ENCODE measurements around the gene LENG1. TPM values are rescaled to one million over a fixed set of nuclear protein-coding genes. Genes with fewer than 3 reads are reported as not detected.
A peak's percentile ranks its signal among the peaks of the same experiment; 100 is the strongest.

The LENG1 gene
- total RNA-seq, 1 donor from 2014 or later: 2.7 TPM

DNA sequence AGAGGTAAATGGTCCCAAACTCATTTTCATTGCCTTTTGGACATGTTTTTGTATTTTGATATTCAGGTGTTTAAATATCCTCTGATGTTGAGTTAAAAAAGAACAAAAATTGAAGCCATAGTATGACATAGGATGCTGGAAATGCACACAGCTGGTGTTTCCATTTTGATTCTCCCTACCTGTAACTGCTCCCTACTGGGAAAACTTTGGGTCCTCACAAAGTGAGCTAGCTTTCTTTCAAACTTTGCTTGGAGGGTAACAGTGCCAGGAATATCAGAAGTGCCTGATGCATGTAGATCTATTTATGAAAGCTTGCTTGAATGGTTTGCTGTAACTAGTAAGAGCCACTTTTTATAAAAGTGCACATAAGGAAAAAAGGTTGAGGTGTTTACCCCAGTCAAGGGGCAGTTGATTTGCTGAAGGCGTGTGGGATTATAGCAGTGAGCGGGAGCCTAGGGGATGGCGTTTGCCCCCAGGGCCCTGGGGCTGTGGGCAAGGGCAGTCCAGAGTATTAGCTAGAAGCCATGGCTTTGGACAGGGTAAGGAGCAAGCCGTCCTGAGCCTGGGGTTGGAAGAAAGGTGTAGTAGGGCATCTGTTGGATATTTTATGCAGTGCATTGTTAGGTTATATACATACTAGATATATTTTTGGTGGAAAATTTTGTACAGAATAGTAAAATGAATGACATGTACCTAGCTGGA, 45.4 kb upstream of the LENG1 start:
- Histone ChIP-seq H2AFZ (replicated peaks) (no peak overlapping the region), H3K4me2 (peak overlapping the region; percentile 97), H3K4me1 (peaks cover 33% of the 10 kb centered on the region), H3K27me3 (no peaks in the 10 kb centered on the region), H3K27ac (no peak overlapping the region), H4K20me1 (ENCODE audit: low read depth) (peaks cover 90% of the 10 kb centered on the region), H3K79me2 (ENCODE audit: low read depth) (peaks cover 64% of the 10 kb centered on the region), H3F3A (ENCODE audit: low read depth) (peaks cover 71% of the 10 kb centered on the region), H3K9me3 (ENCODE audit: low read depth) (no peaks in the 10 kb centered on the region), H3K36me3 (peaks cover 17% of the 10 kb centered on the region), H3K9ac (peak overlapping the region; percentile 25), H3K4me3 (no peak overlapping the region)
- H3K27me3 Mint-ChIP-seq (ENCODE audit: insufficient read depth, low read depth): peaks cover 7% of the 10 kb centered on the region
- DNase-seq (ENCODE audit: low spot score): no peak
- H3K27ac Mint-ChIP-seq: no peak overlapping the region
- TF ChIP-seq EZH2phosphoT487 (IDR thresholded peaks at IDR 0.05) (no peak), EZH2 (IDR thresholded peaks at IDR 0.05) (no peak)
- TF ChIP-seq, protein P1, sequence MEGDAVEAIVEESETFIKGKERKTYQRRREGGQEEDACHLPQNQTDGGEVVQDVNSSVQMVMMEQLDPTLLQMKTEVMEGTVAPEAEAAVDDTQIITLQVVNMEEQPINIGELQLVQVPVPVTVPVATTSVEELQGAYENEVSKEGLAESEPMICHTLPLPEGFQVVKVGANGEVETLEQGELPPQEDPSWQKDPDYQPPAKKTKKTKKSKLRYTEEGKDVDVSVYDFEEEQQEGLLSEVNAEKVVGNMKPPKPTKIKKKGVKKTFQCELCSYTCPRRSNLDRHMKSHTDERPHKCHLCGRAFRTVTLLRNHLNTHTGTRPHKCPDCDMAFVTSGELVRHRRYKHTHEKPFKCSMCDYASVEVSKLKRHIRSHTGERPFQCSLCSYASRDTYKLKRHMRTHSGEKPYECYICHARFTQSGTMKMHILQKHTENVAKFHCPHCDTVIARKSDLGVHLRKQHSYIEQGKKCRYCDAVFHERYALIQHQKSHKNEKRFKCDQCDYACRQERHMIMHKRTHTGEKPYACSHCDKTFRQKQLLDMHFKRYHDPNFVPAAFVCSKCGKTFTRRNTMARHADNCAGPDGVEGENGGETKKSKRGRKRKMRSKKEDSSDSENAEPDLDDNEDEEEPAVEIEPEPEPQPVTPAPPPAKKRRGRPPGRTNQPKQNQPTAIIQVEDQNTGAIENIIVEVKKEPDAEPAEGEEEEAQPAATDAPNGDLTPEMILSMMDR (IDR thresholded peaks at IDR 0.05): no peak
- no peaks in the 10 kb centered on the region for H3K9me3 Mint-ChIP-seq
- peaks cover 39% of the 10 kb centered on the region for H3K4me1 Mint-ChIP-seq
- no peak overlapping the region for H3K4me3 Mint-ChIP-seq
- peaks cover 35% of the 10 kb centered on the region for H3K36me3 Mint-ChIP-seq

DNA sequence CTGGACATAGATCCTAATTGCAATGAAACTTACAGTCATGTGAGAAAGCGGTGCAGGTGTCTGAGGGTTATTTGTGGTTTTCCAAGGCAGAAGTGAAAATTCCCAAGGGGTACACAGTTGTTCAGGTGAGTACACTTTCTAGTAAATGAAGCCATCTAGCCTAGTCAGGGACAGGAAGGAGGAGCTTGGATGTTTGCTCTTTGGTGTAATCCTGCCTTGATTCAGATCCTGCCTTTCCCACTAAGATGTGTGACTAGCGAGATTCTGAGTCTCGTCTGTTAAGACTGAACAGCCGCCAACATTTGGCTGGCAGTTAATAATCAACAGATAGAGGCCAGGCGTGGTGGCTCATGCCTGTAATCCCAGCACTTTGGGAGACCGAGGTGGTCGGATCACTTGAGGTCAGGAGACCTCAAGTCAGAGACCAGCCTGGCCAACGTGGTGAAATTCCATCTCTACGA, 43.7 kb upstream of the LENG1 start:
- Mint-ChIP-seq H3K36me3 (peaks cover 34% of the 10 kb centered on the region), H3K27ac (no peak overlapping the region), H3K27me3 (ENCODE audit: insufficient read depth, low read depth) (peaks cover 7% of the 10 kb centered on the region), H3K9me3 (no peaks in the 10 kb centered on the region), H3K4me1 (peaks cover 33% of the 10 kb centered on the region), H3K4me3 (peak overlapping the region; percentile 100)
- H3K9ac ChIP-seq: peak overlapping the region; percentile 54
- H3K36me3 ChIP-seq: peaks cover 17% of the 10 kb centered on the region
- no peak overlapping the region for H2AFZ ChIP-seq (replicated peaks)
- H3K27ac ChIP-seq: no peak overlapping the region
- no peak for TF ChIP-seq EZH2 (IDR thresholded peaks at IDR 0.05)
- TF ChIP-seq, protein P1 (IDR thresholded peaks at IDR 0.05): no peak
- no peak for TF ChIP-seq EZH2phosphoT487 (IDR thresholded peaks at IDR 0.05)
- H3K9me3 ChIP-seq (ENCODE audit: low read depth): no peaks in the 10 kb centered on the region
- DNase-seq (ENCODE audit: low spot score): no peak
- peaks cover 81% of the 10 kb centered on the region for H3F3A ChIP-seq (ENCODE audit: low read depth)
- H4K20me1 ChIP-seq (ENCODE audit: low read depth): peaks cover 72% of the 10 kb centered on the region
- peak overlapping the region; percentile 67 for H3K4me3 ChIP-seq
- H3K79me2 ChIP-seq (ENCODE audit: low read depth): peaks cover 64% of the 10 kb centered on the region
- peaks cover 33% of the 10 kb centered on the region for H3K4me1 ChIP-seq
- no peaks in the 10 kb centered on the region for H3K27me3 ChIP-seq
- H3K4me2 ChIP-seq: peak overlapping the region; percentile 97

DNA sequence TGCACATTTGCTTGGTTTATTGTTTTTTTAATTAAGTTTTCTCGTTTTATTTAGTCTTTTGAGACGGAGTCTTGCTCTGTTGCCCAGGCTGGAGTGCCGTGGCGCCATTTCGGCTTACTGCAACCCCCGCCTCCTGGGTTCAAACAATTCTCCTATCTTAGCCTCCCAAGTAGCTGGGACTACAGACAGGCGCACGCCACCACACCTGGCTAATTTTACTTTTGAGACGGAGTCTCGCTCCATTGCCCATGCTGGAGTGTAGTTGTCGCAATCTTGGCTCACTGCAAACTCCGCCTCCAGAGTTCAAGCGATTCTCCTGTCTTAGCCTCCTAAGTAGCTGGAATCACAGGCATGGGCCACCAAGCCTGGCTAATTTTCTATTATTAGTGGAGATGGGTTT, 42.5 kb upstream of the LENG1 start:
- H4K20me1 ChIP-seq (ENCODE audit: low read depth): peaks cover 60% of the 10 kb centered on the region

More for the DNA sequence above, 42.5 kb upstream of the LENG1 start:
- DNase-seq (ENCODE audit: low spot score): no peak
- no peaks in the 10 kb centered on the region for H3K9me3 ChIP-seq (ENCODE audit: low read depth)
- H2AFZ ChIP-seq (replicated peaks): no peak overlapping the region
- TF ChIP-seq, protein P1 (IDR thresholded peaks at IDR 0.05): no peak
- TF ChIP-seq EZH2 (IDR thresholded peaks at IDR 0.05): no peak
- TF ChIP-seq EZH2phosphoT487 (IDR thresholded peaks at IDR 0.05): no peak
- Mint-ChIP-seq H3K27ac (no peak overlapping the region), H3K36me3 (peaks cover 28% of the 10 kb centered on the region), H3K9me3 (no peaks in the 10 kb centered on the region), H3K4me3 (peak overlapping the region; percentile 100), H3K27me3 (ENCODE audit: insufficient read depth, low read depth) (peaks cover 7% of the 10 kb centered on the region), H3K4me1 (peaks cover 29% of the 10 kb centered on the region)
- peaks cover 70% of the 10 kb centered on the region for H3F3A ChIP-seq (ENCODE audit: low read depth)
- peak overlapping the region; percentile 97 for H3K4me2 ChIP-seq
- H3K4me3 ChIP-seq: peak overlapping the region; percentile 67
- H3K79me2 ChIP-seq (ENCODE audit: low read depth): peaks cover 64% of the 10 kb centered on the region
- H3K27ac ChIP-seq: no peak overlapping the region
- peaks cover 17% of the 10 kb centered on the region for H3K36me3 ChIP-seq
- no peaks in the 10 kb centered on the region for H3K27me3 ChIP-seq
- H3K9ac ChIP-seq: peak overlapping the region; percentile 94
- H3K4me1 ChIP-seq: peaks cover 33% of the 10 kb centered on the region
